Stromal cell of bone marrow (primary cell): Measurements from ENCODE around the gene EFCAB6.

Experiments used
- DNase-seq: peaks from one replicate; pipeline ENCODE4 v3.0.0-alpha.2; 2012; ENCODE audit warnings: low read depth

EFCAB6 gene

DNA sequence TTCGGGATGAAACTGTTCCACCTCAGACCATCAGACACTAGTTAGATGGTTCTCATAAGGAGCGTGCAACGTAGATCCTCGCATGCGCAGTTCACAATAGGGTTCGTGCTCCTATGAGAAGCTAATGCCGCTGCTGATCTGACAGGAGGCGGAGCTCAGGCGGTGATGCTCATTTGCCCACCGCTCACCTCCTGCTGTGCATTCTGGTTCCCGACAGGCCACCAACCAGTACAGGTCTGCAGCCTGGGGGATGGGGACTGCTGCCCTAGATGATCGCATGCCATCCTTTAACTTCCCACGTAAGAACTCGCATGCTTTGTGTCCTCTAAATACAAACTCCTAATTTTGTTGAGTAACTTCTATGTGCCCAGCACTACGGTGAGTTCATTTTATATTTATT lies 62.6 kb downstream of the EFCAB6 start:
- DNase-seq = no peak

DNA sequence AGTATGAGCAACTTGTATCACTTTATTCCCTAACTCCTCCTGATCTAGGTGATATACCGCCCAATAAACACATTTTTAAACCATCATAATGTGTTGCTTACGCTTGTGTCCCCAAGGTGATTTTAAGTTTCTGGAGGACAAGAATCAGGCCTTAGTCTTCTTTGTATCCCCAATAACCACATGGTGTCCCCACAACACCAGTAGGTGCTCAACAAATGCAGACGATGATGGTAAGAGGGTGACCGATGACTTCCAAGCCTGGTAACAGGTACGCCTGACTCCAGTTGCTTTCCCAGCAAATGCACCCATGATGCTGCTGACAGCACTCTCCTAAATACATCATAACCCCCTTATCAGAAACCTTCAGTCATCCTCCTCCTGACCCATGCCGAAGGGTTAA lies 64.2 kb downstream of the EFCAB6 start:
- DNase-seq = no peak

DNA sequence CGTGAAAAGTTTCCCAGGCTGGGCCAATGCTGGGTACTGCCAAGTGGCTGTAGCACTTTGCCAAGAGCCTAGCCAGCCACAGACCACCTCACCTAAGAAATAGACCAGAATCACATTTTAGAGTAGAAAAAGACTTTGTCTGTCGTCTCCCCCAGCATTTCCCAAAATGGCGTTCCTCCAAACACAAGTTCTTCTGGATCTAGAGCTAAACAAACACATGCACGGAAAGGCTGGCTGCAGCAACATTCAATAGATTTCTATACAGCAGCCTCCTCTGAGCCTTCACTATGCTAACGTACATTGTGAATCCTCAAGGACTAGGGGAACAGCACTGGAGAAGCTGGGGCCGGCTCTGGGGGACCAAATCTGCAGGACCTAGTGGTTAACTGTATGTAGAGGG lies 65.0 kb downstream of the EFCAB6 start:
- DNase-seq = no peak

DNA sequence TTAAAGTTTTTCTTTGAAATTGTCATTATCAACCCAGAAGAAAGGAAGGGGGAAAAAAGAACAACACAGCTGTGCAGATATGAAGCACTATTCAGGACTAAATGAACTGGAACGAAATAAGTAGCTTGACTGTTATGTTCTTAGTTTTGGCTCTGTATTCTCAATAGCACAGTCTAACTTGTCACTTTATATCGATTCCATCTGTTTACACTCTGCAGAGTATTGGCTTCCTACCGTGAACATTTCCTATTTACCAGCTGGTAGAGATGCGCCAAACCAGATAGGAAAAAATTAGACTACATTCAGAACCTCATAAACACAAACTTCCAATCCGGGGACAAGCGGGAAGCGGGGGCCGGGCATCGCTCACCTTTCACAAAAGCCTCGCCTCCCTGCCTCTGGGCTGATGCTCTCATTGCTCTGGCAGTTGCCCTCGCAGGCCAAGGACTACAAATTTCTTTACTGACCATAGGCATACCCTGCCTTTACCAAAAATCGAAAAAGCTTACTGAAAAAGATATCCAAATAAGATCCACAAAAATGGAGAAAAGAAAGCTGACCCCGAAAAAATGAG lies 66.2 kb downstream of the EFCAB6 start:
- DNase-seq = no peak

DNA sequence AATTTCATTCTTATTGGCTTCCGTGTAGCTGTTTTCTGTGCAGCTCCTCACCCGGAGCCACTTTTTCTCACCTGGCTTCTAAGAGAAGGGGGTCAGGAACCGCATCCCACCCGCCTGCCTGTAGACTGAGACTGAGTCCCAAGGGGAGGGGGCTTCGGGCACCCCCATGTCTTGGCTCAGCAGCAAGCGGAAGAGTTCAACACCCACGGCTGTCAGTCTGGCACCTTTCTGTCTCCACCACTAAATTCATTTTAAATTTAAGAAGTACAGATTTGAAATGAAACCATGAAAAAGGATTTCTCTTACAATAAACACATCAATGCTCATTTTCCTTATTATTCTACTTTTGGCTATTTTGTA lies 66.7 kb downstream of the EFCAB6 start:
- DNase-seq = no peak

DNA sequence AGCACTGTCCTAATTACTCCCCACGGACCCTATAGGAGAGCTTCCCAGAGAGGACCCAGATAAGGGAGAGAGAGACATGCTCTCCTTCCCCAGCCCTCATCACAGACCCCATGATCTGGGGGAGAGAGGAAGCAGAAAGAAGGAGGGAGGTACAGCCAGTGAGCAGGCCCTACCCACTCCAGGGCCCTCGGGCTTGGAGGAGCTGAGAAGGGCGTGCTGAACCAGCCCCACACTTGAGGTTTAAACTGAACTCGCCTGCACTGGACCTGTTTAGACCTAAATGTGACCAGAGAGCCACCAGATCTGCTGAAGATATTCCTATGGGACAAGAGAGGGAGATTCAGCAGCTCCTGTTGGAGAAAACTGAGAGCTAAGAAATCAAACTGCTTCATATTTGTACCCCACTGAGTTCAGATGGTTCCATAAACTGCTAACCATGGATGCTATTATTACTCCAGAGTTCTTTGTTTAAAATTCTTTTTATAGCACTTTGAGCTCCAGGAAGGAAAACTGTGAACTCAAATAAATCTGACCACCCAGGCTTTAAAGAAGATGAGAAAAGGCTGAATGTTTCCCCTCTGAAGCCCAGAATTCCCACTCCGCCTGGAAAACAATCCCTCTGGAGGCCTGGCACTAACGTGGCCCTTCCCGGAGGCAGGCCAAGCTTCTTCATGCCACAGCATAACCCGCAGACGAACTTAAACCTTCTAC lies 67.2 kb downstream of the EFCAB6 start:
- no peak for DNase-seq

DNA sequence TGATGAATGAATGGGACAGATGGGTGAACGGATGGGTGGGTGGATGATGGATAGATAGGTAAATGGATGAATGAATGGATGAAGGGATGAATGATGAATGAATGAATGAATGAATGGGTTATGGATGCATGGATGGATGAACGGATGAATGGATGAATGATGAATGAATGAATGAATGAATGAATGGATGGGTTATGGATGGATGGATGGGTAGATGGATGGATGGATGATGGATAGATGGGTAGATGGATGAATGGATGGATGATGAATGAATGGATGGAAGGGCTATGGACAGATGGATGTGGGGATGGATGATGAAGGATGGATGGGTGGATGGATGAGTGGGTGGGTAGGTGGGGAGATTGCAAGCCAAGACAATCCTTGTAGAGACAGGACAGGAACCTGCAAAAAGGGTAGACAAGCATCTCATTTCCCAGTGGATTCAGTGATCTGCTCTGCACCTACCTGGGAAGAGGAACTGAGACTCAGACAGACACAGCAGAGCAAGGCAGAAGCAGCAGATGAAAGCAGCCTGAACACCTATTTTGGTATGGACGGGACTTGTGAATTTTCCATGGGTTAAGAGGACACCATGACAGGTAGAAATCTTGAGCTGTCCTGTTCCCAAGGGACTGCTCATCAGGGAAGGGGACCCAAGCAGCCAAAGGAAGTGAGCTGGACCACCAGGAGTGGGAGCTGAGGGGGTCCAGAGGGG lies 68.0 kb downstream of the EFCAB6 start:
- no peak for DNase-seq

DNA sequence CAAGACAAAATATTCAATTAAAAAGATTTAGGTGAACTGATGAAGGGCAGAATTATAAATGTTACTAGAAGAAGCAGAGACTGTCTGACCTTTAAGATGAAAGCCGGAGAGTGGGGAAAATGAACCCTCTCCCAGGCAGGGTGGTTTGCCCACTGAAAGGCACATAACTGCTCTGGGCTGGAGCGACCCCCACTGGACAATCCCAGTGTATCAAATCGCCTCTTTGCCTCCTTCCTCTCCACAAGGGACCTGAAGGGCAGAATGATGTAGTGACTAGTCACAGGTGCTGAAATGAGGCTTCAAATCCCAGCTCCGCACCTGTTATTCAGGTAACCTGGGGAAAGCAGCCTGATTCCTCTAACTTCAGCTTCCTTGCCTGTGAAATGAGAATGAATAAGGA lies 69.0 kb downstream of the EFCAB6 start:
- DNase-seq = no peak

DNA sequence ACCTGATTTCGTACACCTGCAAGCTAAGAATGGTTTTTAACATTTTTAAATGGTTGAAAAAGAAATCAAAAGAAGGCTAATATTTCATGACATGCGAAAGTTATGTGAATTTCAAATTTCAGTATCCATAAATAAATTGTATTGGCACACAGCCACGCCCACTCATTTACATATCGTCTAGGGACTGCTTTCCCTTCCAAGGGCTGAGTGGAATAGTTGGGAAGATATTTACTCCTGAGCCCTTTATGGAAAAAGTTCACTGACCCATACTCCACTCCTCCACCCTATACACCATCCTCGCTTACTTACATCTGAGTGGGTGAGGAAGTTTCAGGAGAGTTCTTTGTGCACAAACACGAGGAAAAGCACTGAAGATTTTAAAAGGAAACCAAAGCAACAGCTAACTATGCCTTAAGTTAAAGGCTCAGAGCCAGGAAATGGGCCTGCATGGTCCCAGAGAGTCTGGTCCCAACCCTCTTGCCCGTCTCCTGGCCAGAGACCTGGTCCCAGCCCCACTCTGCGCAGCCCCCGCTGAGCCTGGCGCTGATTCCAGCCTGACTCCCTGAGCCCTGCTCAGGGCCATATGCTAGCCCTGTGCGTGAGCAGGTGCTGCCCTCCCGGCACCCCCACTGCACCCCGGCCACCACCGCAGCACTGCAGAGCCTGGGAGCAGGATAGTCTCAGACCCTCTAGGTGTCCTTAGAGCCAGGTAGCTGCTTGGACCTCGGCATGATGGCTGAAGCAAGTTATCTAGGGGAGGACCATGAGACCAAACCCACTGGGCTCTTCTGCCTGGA lies 69.8 kb downstream of the EFCAB6 start:
- DNase-seq = no peak

DNA sequence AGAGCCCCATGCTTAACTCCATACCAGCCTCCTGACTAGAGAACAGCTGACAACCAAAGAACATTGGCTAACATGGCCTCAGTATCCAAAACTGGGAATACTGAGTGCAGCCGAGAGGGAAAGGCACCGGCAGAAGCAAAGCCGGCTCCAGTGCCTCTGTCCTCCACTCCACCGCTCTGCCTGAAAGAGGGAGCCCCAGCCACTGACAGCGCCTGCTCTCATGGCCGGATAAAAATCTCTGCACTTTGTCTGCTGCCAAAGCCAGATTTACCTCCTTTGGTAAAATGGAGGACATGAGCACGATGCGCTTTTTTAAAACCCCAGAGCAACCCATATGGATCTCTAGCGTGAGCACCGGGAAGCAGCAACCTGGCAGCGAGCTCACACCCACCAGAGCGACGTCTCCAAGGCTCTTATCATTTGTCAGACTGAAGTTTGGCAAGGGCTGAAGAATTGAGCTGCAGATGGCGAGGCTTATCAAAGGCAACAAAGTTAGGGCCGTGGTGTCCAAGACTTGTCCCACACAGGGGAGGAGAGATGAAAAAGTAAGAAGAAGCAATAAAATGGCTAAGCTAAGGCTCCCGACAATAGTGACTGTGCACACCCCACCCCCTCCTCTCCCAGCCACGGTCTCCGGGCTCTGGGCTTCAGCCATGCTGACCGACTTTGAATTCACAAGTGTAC lies 71.4 kb downstream of the EFCAB6 start:
- no peak for DNase-seq

DNA sequence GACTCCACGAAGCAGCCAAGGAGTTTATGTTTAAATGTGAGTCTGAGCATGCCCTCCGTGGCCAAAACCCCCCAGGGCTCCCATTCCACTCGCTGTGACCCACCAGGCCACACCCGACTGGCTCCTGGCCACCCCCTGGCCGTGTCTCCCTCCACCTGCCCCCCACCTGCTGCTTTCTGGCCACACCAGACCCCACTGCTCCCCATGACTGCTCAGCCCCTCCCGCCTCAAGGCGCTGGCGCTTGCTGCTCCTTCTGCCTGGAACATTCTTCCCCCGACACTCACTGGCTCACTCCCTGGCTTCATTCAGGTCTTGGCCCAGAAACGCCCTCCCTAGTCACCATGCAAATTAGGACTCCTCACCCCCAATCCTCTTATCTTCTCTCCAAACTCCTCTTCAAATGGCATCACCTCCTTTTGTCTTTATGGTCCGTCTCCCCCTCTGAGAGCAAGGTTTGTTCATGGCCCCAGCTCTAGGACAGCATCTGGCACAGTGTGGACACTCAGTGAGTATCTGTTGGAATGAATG lies 72.2 kb downstream of the EFCAB6 start:
- DNase-seq = no peak

DNA sequence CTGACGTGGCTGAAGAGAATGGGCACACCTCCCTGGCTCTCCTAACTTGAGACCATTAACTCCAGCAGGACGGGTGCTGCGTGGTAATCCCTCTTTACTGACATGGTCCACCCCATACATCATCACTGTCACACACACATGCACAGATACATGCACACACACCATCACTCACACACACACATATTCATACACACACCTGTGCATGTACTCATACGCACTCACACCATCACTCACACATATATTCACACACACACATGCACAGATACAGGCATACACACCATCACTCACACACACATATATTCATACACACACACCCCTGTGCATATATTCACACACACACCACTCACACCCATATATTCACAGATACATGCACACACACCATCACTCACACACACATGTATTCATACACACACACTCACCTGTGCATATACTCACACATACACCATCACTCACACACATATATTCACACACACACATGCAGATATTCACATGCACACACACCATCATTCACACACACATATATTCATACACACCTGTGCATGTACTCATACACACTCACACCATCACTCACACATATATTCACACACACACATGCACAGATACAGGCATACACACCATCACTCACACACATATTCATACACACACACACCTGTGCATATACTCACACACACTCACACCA lies 74.8 kb downstream of the EFCAB6 start:
- no peak for DNase-seq

DNA sequence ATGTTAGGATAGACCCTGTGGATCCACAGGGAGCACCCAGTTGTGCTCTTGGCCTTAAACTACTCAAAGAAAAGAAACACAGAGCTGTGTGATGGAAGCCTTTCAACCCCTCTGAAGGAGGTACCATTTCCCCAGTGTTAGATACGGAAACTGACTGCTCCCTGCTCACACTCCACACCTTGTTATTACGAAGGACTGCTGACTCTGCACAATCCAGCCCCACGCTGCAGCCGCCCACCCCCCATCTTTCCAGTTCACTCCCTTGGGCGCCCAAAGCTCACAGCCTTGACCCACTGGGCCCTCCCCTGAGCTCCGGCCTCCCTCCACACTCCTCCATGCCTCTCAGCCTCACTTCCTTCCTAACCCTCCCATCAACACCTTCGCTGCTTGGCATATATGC lies 75.5 kb downstream of the EFCAB6 start:
- DNase-seq = no peak

DNA sequence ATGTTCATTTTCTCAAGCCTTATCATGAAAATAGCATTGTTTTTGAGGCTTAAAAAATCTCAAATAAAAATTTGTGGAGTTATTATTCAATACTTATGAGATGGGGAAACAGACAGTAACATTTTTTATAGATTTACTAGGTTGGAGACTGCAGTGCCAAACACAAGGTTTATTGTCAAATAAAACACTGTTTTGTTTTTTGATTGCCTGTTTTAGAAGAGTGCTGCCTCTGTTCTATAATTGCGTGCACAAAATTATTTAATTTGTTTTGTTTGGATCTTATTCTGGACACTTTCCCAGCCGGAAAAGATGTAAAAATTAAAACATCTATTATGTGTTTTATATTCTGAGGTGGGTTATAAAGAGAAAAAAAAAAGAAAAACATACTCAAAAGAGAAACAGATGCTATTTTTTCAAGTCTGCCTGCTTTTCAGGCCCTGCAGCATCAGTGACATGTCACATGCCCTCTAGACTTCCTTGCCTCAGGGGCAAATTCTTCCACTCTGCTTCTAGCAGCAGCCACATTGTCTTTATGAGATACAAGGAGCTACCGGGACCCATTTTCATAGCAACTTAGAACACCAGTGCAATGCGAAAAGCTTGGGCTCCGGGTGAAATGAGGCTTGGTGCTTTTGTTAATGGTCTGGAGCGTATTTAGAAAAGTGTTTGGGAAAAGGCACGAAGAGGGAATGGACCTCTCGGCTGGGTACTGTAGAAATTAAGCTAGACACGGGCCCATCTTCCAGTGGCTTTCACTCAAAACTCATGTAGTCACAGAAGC lies 77.5 kb downstream of the EFCAB6 start:
- DNase-seq = no peak

DNA sequence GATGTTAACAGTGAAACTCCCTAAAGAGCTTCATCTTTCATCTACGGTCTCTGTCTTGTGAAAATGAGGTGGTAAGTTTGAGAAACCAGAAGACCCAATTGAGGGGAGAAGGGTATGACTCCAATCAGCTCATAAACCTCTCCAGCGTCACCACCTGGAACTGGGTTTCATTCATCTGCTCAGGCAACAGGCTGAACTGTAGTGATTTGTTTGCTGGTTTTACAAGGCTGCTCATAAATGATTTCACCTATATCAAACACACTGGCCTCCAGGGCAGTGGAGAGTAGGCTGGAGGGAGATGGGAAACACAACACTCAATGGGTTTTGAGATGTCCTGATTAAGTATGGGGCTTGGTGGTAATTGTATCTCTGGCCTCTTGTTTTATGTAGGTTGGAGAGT lies 79.0 kb downstream of the EFCAB6 start:
- no peak for DNase-seq

DNA sequence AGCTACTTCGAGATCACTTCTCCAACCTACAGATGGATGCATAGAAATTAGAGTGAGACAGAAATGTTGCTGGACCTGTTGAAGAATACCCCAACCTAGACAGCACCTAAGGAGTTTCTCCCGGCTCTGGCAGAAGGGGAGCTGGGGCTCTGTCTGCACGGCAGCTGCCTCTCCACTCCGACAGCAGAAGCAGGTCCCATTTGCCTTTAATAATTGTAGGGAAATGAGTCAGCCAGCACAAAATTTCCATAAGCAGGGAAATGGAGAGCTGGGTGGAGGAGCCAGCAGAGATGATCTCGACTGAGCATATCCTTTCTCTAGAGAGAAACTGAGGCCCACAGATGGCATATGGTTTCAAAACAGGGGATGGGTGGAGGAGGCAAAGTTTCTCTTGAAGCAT lies 80.1 kb downstream of the EFCAB6 start:
- no peak for DNase-seq

DNA sequence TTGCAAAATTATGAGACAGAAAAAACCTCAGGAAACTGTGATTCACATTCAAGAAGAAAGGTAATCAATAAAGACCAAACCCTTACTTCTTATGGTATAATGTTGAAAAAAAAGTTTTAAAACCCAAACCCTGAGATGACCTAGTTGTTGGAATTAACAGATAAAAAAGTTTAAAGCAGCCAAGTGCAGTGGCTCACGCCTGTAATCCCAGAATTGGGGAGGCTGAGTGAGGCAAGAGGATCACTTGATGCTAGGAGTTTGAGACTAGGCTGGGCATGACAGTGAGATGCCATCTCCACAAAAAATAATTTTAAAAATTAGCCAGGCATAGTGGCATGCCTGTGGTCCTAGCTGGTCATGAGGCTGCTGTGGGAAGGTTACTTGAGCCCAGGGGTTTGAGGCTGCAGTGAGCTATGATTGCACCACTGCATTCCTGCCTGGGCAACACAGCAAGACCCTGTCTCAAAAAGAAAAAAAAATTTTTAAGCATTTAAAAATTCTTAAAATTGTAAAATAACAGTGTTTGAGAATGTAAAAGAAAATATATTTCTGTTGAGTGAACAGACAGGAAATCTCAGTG lies 85.1 kb downstream of the EFCAB6 start:
- no peak for DNase-seq

DNA sequence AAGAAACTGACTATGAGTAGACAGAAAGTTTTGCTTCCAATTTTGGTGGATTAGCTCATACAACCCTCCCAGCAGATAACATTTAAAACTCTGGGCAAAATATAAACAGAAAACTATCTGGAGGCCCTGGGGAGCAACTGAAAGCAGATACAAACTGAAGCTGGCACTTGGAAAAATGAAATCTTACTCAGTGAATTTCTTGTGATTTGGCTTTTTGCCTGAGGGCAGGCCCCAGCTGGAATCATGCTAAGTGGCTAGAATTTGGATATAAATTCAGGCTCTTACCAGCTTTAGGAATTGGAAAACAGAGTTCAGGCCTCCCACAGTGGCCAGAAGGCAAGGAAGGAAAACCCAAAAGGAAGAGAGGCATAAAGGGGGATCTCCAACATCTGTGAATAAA lies 85.8 kb downstream of the EFCAB6 start:
- peak; percentile 57 for DNase-seq

DNA sequence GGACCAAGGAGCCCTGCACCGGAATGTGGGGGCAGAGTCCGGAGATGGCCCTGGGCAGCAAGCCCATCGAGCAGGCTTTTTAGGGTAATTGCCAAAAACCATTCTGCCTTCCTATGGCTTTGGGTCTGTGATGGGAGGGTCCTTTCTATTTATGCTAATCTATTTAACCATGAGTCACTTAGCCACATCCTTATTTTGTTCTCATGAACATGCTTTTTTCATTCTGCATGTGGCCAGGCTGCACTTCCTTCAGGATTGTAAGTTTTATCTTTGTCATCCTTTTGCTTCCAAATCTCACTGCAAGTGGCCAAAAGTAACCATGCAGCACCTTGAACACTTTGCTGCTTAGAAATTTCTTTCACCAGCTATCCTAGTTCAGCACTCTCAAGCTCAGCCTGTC lies 88.3 kb downstream of the EFCAB6 start:
- no peak for DNase-seq

DNA sequence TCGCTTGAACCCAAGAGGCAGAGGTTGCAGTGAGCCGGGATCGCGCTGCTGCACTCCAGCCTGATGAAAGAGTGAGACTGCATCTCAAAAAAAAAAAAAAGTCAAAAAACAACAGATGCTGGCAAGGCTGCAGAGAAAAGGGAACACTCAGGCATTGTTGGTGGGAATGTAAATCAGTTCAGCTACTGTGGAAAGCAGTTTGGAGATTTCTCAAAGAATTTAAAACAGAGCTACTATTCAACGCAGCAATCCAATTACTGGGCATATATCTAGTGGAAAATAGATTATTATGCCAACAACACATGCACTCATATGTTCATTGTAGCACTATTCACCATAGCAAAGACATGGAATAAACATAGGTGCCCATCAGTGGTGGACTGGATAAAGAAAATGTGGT lies 89.7 kb downstream of the EFCAB6 start:
- no peak for DNase-seq
